GM12892 (cell line): Measurements from ENCODE around the gene SNX2.

Source experiments
- DNase-seq: peaks from one replicate; pipeline ENCODE4 v3.0.0; 2011; ENCODE audit not compliant: insufficient read length
- FAIRE-seq: peaks from 2 replicates; lab custom pipeline; 2011; peaks lifted over from hg19 to GRCh38; lab: Jason Lieb, UNC
- POLR2A ChIP-seq: IDR thresholded peaks from 2 replicates; pipeline ENCODE4 v1.6.1; 2011; ENCODE audit warnings: low read depth, low read length, control low read depth
- POLR2AphosphoS5 ChIP-seq: IDR thresholded peaks from 2 replicates; pipeline ENCODE4 v1.6.1; 2011; ENCODE audit warnings: low read depth, low read length, control low read depth
- TAF1 ChIP-seq: IDR thresholded peaks from 2 replicates; pipeline ENCODE4 v1.6.1; 2011; ENCODE audit warnings: low read depth, mild to moderate bottlenecking, control low read depth, low read length, borderline replicate concordance

SNX2 gene

DNA sequence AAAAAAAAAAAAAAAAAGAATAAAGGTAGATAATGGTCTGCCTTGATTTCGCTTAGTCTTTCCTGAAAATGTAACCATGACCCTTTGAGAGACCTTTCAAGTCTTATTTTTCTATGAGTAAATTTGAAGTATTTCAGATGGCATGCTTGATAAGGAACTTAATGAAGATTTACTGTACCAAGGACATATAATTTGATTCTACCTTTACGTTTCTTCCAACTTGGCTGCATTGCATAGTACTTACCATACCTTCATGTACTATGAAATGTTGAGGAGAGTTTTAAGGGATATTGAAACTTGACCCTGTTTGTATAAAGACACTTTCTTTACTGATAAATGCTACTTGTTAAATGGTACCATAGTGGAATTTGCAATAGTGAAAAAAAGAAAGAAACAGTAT, 35.5 kb downstream of the SNX2 start:
- no peak for DNase-seq
- TF ChIP-seq POLR2A (no peak), POLR2AphosphoS5 (no peak), TAF1 (no peak)
- FAIRE-seq = no peak

- DNase-seq (no peak), FAIRE-seq (no peak)
- TF ChIP-seq POLR2A = no peak
- no peak for TF ChIP-seq POLR2AphosphoS5
- TF ChIP-seq TAF1 = no peak
Observed at GRCh38 chr5:122815218-122815767, 40.4 kb downstream of the SNX2 start.

DNA sequence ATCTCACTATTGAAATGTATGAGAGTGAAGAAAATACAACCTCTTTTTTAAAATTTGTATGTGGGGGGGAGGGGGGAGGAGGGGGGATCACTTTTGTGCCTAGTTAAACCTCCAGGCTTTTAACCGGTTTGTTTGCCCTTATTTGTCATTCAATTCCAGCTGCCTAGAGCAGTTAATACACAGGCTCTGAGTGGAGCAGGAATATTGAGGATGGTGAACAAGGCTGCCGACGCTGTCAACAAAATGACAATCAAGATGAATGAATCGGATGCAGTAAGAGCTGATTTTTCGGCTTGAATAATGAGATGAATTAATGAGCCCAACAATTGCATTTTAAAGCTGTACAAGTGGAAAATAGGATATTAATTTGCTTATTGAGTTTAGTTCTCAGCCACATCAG, 41.9 kb downstream of the SNX2 start:
- TF ChIP-seq TAF1 (no peak), POLR2A (no peak), POLR2AphosphoS5 (no peak)
- no peak for DNase-seq
- no peak for FAIRE-seq

DNA sequence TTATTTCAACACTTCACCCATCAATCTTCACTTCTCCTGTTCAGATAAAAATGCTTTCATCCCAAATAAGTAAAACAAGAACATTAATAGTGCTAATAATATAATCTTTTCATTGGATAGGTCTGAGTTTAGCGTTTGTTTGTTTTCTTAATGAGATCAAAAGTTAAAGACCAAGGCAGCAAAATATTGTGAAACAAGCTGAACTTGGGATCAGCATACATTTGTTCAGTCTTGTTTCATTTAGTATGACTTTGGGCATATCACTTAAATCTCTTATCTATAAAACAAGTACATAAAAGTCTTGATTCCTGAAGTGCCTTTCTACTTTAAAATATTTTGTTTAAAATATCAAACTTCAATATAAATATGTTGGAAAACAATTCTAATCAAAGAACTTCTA, 57.1 kb downstream of the SNX2 start:
- FAIRE-seq (no peak), DNase-seq (no peak)
- TF ChIP-seq POLR2AphosphoS5 (no peak), POLR2A (no peak), TAF1 (no peak)

DNA sequence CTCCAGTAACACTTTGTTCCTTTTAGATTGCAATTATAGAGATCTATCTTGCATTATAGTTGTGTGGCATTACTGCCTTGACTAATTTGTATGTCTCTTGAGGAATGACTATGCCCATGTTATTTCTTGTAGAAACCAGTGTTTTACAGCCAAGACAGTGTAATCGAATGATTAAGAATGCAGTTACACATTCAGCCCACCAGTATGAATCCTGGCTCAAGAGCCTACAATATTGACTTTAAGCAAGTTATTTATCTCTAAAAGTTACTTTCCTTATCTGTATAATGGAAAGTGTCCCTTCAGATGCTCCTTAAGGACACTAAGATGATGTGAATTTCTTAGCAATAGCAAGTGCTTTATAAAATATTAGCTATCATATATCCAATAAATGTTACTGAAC, 60.8 kb downstream of the SNX2 start:
- FAIRE-seq (peak; percentile 9), DNase-seq (no peak)

DNA sequence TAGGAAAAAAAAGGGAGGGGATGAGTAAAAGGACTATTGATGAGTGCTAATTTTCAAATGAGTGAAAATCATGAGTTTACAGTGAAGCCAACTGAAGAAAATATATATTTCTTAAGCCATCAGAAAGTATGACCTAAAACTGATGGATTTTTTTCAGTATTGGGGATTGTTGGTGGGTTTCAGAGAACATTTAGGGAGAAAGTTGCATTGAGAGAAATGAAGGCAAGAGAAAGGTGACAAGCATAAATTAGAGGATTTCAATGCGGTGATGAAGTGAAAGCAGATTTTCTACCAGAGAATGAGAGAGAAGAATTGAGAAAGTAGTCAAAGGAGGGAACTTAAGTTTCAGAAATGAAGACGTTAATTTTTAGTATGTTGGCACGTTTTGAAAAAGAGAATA, 62.1 kb downstream of the SNX2 start:
- FAIRE-seq = no peak
- TF ChIP-seq TAF1 (no peak), POLR2AphosphoS5 (no peak), POLR2A (no peak)
- DNase-seq = no peak

More for the DNA sequence above, 60.8 kb downstream of the SNX2 start:
- TF ChIP-seq POLR2AphosphoS5 (no peak), TAF1 (no peak), POLR2A (no peak)

DNA sequence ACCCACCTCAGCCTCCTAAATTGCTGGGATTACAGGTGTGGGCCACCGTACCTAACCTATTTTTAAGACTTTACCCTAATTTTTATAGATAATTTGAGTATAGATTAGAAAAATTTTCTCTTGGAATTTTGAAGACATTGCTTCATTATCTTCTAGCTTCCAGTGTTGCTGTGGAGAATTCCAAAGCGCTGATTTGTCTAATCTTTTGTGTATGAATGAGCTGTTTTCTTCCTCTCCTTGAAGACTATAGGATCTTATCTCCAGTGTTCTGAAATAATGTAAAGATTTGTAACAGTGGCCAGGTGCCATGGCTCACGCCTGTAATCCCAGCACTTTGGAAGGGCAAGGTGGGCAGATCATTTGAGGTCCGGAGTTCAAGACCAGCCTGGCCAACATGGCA, 64.9 kb downstream of the SNX2 start:
- FAIRE-seq = no peak

DNA sequence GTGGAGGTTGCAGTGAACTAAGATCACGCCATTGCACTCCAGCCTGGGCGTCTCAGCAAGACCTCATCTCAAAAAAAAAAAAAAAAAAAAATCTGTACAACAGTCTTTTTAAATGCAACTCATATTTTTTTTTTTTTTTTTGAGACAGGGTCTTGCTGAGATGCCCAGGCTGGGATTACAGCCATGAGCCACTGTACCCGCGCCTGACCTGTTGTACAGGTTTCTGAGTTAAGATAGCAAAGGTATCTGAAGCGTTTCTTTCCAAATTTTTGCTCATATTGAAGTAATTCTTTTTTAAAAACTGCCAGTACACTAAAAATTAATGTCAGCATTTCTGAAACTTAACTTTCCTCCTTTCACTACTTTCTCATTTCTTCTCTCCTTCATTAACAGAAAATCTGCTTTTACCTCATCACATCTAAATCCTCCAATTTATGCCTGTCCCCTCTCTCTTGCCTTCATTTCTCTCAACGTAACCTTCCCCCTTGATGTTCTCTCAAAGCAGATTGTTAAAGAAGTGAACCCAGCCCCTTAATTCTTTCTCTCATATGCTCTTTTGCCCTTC, 67.2 kb downstream of the SNX2 start:
- TF ChIP-seq TAF1 = no peak
- FAIRE-seq = no peak
- no peak for DNase-seq

More for the DNA sequence above, 64.9 kb downstream of the SNX2 start:
- no peak for DNase-seq
- TF ChIP-seq POLR2A = no peak
- TF ChIP-seq TAF1 = no peak
- no peak for TF ChIP-seq POLR2AphosphoS5

DNA sequence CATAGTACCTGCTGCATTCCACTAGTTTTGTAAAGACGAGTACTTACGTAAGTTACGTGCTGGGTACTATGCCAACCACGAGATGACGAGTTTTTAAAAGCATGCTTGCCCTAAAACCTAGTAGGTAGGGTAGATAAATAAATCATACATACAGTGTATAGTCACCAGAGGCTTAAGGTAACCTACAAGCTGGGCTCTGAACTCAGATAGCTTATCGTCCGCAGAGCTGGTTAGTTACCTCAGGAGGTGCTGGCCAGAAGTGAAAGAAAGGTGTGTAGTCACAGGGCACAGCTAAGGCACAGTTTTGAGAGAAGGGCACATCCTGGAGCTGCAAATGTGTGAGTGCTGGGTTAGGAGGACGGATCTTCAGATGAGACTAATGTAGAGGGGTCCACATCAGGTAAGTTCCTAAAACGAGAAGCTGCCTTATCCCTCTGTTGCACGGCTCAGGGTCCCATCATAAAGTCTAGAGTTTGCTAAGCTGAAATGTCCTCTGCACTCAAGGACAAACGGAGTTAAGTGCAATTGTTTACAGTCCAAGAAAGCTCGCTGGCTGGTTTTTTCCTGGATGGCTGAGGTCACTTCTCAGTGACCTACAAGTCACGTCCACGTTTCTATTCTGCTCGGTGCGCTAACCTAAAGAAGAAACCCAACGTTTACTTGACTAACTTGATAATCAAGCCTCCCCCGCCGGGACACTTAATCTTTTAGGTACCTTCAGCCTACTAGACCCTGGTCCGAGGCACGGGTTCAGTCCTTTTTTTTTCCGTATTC, 69.4 kb downstream of the SNX2 start:
- TF ChIP-seq POLR2A = no peak
- TF ChIP-seq TAF1 = no peak
- TF ChIP-seq POLR2AphosphoS5 = no peak
- FAIRE-seq (peak; percentile 33), DNase-seq (no peak)

GRCh38 chr5:122844910-122845228, 70.0 kb downstream of the SNX2 start:
- TF ChIP-seq POLR2AphosphoS5 = no peak
- no peak for TF ChIP-seq TAF1
- DNase-seq (no peak), FAIRE-seq (peak; percentile 14)

DNA sequence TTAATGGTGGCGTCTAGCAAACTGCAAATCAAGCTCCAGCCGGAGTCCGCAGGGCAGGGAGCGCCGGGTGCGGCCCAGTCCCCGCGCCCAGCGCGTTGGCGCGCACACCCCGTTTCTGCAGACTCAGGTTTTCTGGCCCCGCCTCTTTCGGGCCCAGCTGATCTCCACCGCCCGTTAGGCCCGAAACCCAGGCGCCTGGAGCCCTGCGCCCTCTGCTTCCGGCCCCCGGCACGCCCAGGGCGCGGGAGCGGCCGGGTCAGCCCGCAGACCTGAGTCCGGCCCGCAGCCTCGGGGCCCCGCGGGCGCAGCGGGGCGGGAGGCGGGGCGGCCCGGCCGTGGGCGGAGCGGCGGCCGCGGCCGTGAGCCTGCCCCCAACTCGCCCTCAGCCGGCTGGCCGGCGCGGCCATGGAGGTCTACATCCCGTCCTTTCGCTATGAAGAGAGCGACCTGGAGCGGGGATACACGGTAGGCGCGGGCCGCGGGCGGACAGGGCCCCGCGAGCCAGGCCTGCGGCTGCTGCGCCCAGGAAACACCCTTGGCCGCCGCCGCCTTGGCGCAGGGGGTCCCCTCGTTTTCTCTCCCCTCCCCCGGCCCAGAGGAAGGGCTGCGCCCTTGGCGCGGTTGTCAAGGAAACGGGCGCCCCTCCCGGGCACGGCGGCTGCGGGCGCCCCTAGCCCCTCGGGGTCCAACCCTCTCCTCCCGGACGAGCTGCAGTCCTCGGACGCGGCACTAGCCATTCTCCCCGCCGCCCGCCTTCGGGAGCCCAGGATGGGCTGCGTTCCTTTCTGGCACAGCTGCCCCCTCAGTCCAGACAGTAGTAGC, 70.6 kb downstream of the SNX2 start, which contains the start of gene SNX24:
Gene SNX24 (plus strand): TSS at position 385 of the 822 bp plus-strand sequence. CDS start 21 bp downstream, at position 406.
- DNase-seq = peak; percentile 67
- TF ChIP-seq POLR2A (no peak), POLR2AphosphoS5 (no peak), TAF1 (no peak)
- FAIRE-seq = peak; percentile 40
